ENCODE measurements around the gene EFEMP2. TPM values are rescaled to one million over a fixed set of nuclear protein-coding genes. Genes with fewer than 3 reads are reported as not detected.

EFEMP2 gene
- polyA plus RNA-seq, 3 donors from 2014 or later, result 1.6 to 6.3 (median 3.6) TPM

DNA sequence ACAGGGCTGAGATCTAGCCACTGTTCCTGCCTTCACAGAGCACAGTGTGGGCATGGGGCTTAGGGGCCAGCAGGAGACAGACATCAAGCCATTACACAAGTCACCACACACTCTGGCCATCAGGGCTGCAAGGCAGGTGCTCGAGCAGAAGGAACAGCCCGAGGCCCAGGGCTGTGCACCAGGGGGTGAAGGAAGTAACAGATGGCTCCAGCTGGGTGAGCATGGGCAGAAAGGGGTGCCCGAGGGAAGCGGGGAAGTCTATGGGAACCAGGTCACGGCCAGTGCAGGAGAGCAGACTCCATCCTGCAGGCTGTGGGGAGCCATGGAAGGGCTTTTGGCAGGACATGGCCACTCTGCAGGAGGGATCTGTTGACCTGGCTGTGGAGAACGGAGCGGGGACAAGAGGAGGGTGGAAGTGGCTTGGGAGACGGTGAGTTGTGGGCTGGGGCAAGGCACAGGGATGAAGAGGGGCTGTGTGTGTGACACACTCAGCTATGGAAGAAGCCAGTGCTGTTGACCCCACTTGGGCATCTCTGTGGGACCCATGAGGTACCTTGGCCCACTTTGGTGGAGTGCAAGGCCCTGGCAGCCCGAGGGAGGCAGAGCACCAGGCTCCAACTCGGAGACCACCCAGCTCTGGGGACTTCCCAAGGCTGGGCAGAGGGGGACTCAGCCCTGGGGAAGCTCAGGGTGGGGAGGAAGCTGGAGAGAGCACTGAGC is 42.7 kb upstream of the EFEMP2 start:
- peak overlapping the region in 3 of 6 donors; percentile 26 to 77 (median 52) for H3K27ac Mint-ChIP-seq

DNA sequence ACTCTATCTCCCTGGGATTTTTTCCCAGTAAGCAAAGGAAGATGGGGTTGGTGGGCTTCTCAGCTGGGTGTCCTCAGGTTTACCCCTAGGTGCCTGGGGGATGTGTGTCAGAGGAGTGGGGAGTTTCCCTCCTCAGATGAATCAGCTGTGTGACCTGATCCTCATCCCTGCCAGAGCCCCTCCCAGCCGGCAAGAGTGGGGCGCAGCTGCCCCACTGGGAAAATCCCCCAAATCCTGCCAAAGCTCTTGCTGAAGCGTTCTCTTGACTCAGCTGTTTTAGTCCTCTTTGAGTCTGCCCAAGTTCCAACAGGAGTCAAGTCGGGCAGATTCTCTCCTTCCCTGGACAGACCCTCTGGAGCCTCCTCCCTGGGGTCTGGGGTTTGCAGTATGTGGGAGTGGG is 40.2 kb upstream of the EFEMP2 start:
- H3K9me3 Mint-ChIP-seq, result no peaks in the 10 kb centered on the region
- no peak overlapping the region for H3K27ac Mint-ChIP-seq
- no peak overlapping the region for H3K4me3 Mint-ChIP-seq
- peaks cover 2 to 5% (median 3%) of the 10 kb centered on the region in 3 donors for H3K27me3 Mint-ChIP-seq (ENCODE audit: low read depth in 3 of 3)
- H3K4me1 Mint-ChIP-seq, result peaks cover 22 to 27% of the 10 kb centered on the region in 2 donors
- H3K36me3 Mint-ChIP-seq, result peaks cover 0 to 4% (median 0%) of the 10 kb centered on the region in 3 donors
- no peak for DNase-seq

More for the DNA sequence above, 42.7 kb upstream of the EFEMP2 start:
- H3K36me3 Mint-ChIP-seq, result peaks cover 0 to 4% (median 0%) of the 10 kb centered on the region in 3 donors
- peak overlapping the region in 1 of 5 donors; percentile 15 for H3K4me3 Mint-ChIP-seq
- H3K4me1 Mint-ChIP-seq, result peaks cover 26 to 33% of the 10 kb centered on the region in 2 donors
- no peaks in the 10 kb centered on the region for H3K9me3 Mint-ChIP-seq
- no peak for DNase-seq
- H3K27me3 Mint-ChIP-seq (ENCODE audit: low read depth in 3 of 3), result peaks cover 2 to 11% (median 9%) of the 10 kb centered on the region in 3 donors

DNA sequence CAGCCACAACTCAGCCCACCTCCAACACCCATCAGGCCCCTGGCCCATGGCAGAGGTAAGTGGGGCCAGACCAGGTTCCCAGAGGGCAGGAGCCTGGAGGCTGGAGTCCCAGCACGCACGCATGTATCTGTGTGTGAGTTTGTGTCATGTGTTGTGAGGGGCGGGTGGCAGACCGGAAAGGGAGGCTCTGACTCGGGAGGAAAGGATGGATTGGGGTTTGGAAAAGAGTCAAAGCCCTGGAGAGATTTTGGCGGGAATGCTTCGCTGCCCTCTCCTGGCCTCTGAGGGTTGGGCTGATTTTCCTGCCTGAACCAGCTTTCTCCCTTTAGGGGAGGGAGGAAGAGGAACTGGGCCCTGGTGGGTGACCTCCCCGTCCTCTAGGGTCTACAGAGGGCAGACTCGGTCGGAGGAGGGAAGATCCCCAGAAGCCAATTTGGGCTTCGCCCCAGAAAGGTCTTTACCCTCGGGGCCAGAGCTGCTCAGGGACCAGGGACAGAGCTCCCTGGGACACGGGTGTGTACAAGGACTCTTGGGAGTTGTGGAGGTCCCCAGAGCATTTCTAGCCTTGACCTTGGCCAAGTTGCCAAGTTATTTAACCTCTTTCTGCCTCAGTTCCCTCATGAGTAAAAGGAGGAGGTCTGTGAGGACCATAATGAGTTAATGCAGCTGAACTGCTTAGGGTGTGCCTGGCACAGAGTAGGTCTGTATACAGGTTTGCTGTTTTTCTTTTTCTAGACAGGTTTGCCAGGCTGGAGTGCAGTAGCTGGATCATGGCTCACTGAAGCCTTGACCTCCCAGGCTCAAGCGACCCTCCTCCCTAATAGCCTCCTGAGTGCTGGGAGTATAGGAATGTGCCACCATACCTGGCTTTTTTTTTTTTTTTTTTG is 39.3 kb upstream of the EFEMP2 start:
- Mint-ChIP-seq H3K27me3 (ENCODE audit: low read depth in 3 of 3) (peaks cover 2 to 5% (median 3%) of the 10 kb centered on the region in 3 donors), H3K36me3 (peaks cover 0 to 2% (median 0%) of the 10 kb centered on the region in 3 donors), H3K9me3 (no peaks in the 10 kb centered on the region), H3K4me3 (no peak overlapping the region), H3K27ac (no peak overlapping the region), H3K4me1 (peaks cover 18 to 22% of the 10 kb centered on the region in 2 donors)
- DNase-seq, result no peak

DNA sequence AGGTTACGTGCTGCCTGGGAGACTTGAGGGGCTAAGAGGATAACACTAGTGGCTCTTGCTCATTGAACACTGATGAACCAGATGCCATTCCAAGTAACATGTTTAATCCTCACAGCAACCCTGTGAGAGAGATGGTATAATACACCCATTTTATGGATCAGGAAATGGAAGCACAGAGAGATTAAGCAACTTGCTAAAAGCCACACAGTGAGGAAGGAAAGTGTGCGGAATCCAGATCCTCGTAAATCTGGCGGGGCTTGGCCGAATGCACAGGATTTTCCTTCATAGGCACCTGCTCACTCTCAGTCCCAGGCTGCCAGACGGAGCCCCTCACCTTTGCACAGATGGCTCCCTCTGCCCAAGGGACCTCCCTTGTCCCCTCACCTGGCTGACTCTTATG is 35.3 kb upstream of the EFEMP2 start:
- H3K36me3 Mint-ChIP-seq, result no peaks in the 10 kb centered on the region
- H3K9me3 Mint-ChIP-seq, result no peaks in the 10 kb centered on the region
- peaks cover 0 to 4% of the 10 kb centered on the region in 2 donors for H3K4me1 Mint-ChIP-seq
- peaks cover 3 to 8% (median 5%) of the 10 kb centered on the region in 3 donors for H3K27me3 Mint-ChIP-seq (ENCODE audit: low read depth in 3 of 3)
- DNase-seq, result no peak
- no peak overlapping the region for H3K27ac Mint-ChIP-seq
- no peak overlapping the region for H3K4me3 Mint-ChIP-seq

DNA sequence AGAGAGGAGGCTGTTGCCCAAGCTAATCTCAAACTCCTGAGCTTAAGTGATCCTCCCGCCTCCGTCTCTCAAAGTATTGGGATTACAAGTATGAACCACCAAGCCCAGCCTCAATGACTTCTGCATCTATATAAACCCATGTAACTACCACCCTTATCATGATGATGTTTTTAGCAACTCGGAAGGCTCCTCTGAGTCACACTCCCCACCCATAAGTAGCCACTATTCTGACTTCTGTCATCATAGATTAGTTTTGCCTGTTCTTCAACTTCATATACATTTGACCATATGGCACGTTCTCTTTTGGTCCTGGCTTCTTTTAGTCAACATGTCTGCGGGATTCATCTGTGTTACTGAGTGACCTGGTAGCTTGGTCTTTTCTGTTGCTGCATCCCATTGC is 34.0 kb upstream of the EFEMP2 start:
- peaks cover 9 to 13% of the 10 kb centered on the region in 2 donors for H3K4me1 Mint-ChIP-seq
- no peak overlapping the region for H3K4me3 Mint-ChIP-seq
- no peaks in the 10 kb centered on the region for H3K9me3 Mint-ChIP-seq

DNA sequence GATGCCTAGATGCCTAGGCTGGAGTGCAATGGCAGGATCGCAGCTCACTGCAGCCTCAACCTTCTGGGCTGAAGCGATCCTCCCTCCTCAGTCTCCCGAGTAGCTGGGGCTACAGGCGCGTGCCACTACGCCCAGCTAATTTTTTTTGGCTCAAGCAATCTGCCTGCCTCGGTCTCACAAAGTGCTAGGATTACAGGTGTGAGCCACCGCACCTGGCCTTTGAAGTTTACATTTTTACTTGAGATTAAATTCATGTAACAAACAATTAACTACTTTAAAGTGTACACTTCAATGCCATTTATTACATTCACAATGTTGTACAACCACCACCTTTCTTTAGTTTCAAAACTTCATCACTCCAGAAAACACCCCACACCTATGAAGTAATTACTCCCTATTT is 31.1 kb upstream of the EFEMP2 start:
- Mint-ChIP-seq H3K27ac (peak overlapping the region in 4 of 6 donors; percentile 1 to 56 (median 50)), H3K9me3 (no peaks in the 10 kb centered on the region), H3K27me3 (ENCODE audit: low read depth in 3 of 3) (peaks cover 5 to 23% (median 8%) of the 10 kb centered on the region in 3 donors), H3K4me1 (peaks cover 23 to 25% of the 10 kb centered on the region in 2 donors), H3K36me3 (no peaks in the 10 kb centered on the region), H3K4me3 (no peak overlapping the region)
- no peak for DNase-seq

More for the DNA sequence above, 34.0 kb upstream of the EFEMP2 start:
- H3K27me3 Mint-ChIP-seq (ENCODE audit: low read depth in 3 of 3), result peaks cover 8 to 19% (median 8%) of the 10 kb centered on the region in 3 donors
- H3K36me3 Mint-ChIP-seq, result no peaks in the 10 kb centered on the region
- H3K27ac Mint-ChIP-seq, result no peak overlapping the region
- no peak for DNase-seq

DNA sequence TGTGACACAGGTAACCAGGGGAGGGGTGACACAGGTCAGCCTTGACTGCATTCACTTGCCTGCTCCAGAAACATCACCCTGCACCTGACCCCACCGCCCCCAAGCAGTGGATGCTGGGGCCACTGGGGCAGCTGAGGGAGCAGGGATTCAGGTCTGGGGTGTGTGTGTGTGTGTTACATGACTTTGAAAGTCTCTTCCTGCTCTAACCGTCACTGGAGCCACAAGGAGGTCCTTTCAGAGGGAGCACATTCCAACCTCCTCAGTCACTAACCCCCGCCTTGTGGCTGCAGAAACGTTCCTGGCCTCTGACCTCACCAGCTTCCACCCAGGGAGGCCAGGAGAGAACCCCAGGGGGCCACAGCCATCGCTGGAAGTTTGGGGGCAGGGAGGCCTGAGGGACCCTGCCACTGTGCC is 30.5 kb upstream of the EFEMP2 start:
- peak overlapping the region in 4 of 6 donors; percentile 55 to 97 (median 90) for H3K27ac Mint-ChIP-seq
- H3K4me1 Mint-ChIP-seq, result peaks cover 24 to 28% of the 10 kb centered on the region in 2 donors
- H3K4me3 Mint-ChIP-seq, result no peak overlapping the region
- H3K27me3 Mint-ChIP-seq (ENCODE audit: low read depth in 3 of 3), result peaks cover 5 to 23% (median 8%) of the 10 kb centered on the region in 3 donors
- no peaks in the 10 kb centered on the region for H3K36me3 Mint-ChIP-seq
- no peak for DNase-seq
- no peaks in the 10 kb centered on the region for H3K9me3 Mint-ChIP-seq

DNA sequence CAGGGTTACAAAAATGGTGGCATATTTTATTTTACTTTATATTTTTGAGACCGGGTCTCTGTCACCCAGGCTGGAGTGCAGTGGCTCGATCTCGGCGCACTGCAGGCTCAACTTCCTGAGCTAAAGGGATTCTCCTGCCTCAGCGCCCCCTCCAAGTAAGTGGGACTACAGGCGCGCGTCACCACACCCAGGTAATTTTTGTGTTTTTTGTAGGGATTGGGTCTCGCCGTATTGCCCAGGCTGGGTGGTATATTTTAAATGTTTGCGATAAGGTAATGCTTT is 28.2 kb upstream of the EFEMP2 start:
- Mint-ChIP-seq H3K4me1 (peaks cover 30 to 33% of the 10 kb centered on the region in 2 donors), H3K36me3 (no peaks in the 10 kb centered on the region), H3K9me3 (no peaks in the 10 kb centered on the region), H3K27me3 (ENCODE audit: low read depth in 3 of 3) (peaks cover 7 to 28% (median 11%) of the 10 kb centered on the region in 3 donors), H3K4me3 (peak overlapping the region; percentile 64 to 79 (median 67)), H3K27ac (peak overlapping the region; percentile 84 to 97 (median 92))
- DNase-seq, result no peak

DNA sequence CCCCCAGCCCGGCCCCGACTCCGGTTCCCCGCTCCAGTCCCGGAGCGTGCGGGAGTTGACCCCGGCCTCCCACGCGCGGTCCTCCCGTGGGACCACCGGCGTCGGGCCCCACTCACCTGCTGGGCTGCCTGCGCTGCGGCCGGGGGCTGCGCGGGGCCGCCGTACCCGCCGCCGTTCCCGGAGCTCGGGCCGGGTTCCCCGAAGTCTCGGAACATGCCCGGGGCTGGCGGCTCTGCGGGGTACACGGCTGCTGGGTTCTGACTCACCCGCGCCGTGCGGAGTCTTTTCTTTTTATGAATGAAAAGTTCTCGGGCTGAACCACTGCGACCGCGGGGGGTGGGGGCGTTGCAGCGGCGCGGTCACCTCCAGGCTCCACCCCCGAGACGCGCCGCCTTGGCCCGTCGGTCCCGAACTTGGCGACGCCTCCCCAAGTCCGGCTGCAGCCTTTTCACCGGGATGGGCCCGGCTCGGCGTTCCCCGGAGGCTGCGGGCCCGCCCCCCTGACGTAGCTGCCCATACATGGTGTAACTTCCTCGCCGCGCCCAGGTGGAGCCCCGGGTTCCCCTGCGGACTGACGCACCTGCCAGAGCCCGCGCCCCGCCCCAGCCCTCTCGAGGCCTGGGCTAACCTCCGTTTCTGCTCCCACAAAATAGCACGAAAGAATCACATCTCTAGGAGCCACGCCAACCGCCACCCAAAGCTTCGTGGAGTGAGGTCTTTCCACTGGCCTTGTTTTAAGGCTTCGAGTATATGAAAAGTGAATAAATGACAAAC is 27.7 kb upstream of the EFEMP2 start, which contains the start of gene FOSL1:
FOSL1 (minus strand) TSS at position 264 of the 774 bp plus-strand sequence; CDS start at position 215, 49 bp downstream.
- DNase-seq, result peak; percentile 85 to 87 (median 87)
- Mint-ChIP-seq H3K4me3 (peak within 1 kb of the TSS; percentile 64 to 79 (median 67)), H3K27ac (peak within 1 kb of the TSS; percentile 84 to 97 (median 92)), H3K4me1 (peaks cover 32 to 37% of the 10 kb centered on the region in 2 donors), H3K9me3 (no peaks in the 10 kb centered on the region), H3K27me3 (ENCODE audit: low read depth in 3 of 3) (peaks cover 7 to 29% (median 11%) of the 10 kb centered on the region in 3 donors), H3K36me3 (no peaks in the 10 kb centered on the region)

DNA sequence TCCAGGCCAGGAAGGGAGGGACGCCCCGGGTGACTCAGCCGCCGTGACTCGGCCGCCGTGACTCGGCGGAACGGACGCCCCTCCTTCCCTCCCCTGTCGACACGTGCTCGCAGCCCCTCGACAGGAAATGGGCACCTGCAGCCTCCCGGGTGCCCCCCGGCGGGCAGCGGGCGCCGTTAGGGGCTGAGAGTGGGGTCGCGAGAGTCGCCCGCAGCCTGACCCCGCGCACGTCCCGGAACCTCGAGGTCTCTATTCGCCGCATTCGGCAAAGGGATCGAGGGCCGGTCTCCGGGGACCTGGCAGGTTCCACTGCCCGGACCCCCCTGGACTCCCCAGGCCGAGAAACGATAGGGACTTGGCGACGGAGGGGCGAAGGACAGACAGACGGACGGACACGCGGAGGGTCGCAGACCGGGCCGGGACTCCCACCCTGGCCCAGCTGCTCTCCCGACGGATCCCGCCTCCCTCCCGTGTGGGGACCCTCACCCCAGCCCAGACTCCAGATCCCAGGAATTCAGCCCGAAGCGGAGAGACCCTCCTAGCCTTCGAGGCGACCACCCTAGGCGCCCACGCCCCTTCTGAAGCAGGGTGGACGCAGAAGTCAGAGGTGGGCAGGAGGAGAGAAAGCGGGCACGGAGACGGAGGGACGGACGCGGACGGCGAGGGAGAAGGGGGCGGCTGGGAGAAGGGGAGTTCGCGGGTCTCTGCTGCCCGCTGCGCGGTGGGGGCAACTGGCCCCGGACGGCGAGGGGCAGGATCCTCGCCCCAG is 26.9 kb upstream of the EFEMP2 start:
- Mint-ChIP-seq H3K9me3 (no peaks in the 10 kb centered on the region), H3K36me3 (no peaks in the 10 kb centered on the region), H3K4me1 (peaks cover 34 to 40% of the 10 kb centered on the region in 2 donors), H3K4me3 (peak overlapping the region; percentile 58 to 76 (median 64)), H3K27ac (peak overlapping the region in 1 of 6 donors; percentile 17), H3K27me3 (ENCODE audit: low read depth in 3 of 3) (peaks cover 7 to 29% (median 11%) of the 10 kb centered on the region in 3 donors)
- DNase-seq, result peak; percentile 47 to 57 (median 52)

DNA sequence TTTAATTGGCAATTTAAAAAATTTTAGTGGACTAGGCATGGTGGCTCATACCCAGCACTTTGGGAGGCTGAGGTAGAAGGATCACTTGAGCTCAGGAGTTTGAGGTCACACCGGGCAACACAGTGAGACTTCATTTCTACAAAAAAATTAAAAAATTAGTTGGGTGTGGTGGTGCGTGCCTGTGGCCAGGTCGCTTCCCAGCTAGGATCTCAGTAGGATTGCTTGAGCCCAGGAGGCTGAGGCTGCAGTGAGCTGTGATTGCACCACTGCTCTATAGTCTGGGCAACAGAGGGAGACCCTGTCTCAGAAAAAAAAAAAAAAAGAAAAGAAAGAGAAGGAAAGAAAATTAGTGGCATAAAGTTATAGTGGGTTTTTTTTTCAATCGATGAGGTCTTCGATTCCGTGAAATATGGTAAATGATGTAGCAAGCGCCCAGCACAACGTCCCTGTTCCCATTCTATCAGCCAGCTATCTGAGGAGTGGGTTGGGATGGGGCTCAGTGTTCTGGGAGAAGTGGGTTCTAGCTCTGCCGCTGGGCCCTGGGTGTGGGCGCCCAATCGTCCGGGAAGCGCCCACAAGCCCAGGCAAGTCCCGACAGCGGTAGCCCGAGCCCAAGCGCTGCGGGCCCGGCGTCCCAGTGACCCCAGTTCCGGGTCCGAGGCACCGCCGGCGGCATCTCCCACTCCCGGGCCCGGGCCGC is 26.2 kb upstream of the EFEMP2 start:
- no peak for DNase-seq
- Mint-ChIP-seq H3K4me1 (peaks cover 41 to 47% of the 10 kb centered on the region in 2 donors), H3K27ac (peak overlapping the region in 4 of 6 donors; percentile 30 to 87 (median 81)), H3K4me3 (peak overlapping the region; percentile 56 to 80 (median 75)), H3K9me3 (no peaks in the 10 kb centered on the region), H3K36me3 (no peaks in the 10 kb centered on the region), H3K27me3 (ENCODE audit: low read depth in 3 of 3) (peaks cover 7 to 29% (median 7%) of the 10 kb centered on the region in 3 donors)

DNA sequence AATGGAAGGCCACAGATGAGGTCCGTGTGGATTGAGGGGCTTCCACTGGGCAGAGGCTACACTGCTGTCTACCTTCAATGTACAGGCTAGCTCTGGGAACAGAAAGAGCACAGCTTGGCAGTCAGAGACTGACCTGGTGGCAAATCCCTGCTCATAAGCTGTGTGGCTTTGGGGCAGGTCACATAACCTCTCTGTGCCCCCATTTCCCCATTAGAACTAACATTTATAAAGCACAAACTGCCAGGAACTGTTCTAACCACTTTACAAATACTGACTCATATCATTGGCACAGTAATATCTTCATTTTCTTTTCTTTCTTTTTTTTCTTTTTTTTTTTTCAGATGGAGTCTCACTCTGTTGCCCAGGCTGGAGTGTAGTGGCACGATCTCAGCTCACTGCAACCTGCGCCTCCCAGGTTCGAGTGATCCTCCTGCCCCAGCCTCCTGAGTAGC is 24.4 kb upstream of the EFEMP2 start:
- Mint-ChIP-seq H3K9me3 (no peaks in the 10 kb centered on the region), H3K36me3 (no peaks in the 10 kb centered on the region), H3K27ac (no peak overlapping the region), H3K4me3 (peak overlapping the region in 1 of 5 donors; percentile 15), H3K27me3 (ENCODE audit: low read depth in 3 of 3) (peaks cover 3 to 17% (median 3%) of the 10 kb centered on the region in 3 donors), H3K4me1 (peaks cover 54 to 60% of the 10 kb centered on the region in 2 donors)
- no peak for DNase-seq
